ENCODE measurements around the gene PLD6. TPM values are rescaled to one million over a fixed set of nuclear protein-coding genes. Genes with fewer than 3 reads are reported as not detected.

The PLD6 gene
- total RNA-seq, 1 experiment from 2014 or later, result 2.9 TPM

DNA sequence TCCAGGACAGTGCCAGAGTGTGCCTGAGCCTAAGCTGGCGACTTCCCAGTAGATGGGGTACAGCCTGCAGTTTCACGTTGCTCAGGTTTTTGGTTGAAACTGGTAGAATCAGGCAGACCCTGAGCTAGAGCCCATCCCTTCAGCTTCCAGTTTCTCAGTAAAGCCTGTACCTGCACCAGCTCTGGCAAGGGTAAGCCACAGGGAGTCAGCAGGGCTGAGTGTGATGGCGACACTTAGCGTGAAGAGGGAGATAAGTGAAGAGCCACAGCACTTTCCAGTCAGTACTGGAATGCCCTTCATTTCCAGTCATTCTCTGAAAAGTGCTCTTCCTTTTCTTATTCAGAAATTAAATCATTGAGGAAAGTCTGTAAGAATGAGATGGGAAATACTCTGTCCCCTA lies 22.4 kb downstream of the PLD6 start:
- H3K4me3 Mint-ChIP-seq (ENCODE audit: low read depth, unreplicated experiment), result no peak overlapping the region
- H3K27me3 Mint-ChIP-seq (ENCODE audit: unreplicated experiment), result no peaks in the 10 kb centered on the region
- peaks cover 67% of the 10 kb centered on the region for H3K36me3 Mint-ChIP-seq (ENCODE audit: insufficient read depth, unreplicated experiment)
- intact Hi-C loops (cut with micrococcal nuclease; ENCODE audit: unreplicated experiment), result no loop called here
- DNase-seq, result no peak
- no peak overlapping the region for H3K27ac Mint-ChIP-seq (ENCODE audit: unreplicated experiment)
- TF ChIP-seq, protein P1, sequence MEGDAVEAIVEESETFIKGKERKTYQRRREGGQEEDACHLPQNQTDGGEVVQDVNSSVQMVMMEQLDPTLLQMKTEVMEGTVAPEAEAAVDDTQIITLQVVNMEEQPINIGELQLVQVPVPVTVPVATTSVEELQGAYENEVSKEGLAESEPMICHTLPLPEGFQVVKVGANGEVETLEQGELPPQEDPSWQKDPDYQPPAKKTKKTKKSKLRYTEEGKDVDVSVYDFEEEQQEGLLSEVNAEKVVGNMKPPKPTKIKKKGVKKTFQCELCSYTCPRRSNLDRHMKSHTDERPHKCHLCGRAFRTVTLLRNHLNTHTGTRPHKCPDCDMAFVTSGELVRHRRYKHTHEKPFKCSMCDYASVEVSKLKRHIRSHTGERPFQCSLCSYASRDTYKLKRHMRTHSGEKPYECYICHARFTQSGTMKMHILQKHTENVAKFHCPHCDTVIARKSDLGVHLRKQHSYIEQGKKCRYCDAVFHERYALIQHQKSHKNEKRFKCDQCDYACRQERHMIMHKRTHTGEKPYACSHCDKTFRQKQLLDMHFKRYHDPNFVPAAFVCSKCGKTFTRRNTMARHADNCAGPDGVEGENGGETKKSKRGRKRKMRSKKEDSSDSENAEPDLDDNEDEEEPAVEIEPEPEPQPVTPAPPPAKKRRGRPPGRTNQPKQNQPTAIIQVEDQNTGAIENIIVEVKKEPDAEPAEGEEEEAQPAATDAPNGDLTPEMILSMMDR (IDR thresholded peaks at IDR 0.05; ENCODE audit: unreplicated experiment), result no peak
- H3K4me1 Mint-ChIP-seq (ENCODE audit: low read depth, unreplicated experiment), result peaks cover 9% of the 10 kb centered on the region
- CTCF ChIA-PET, result no interaction called here
- BruUV-seq (replicated peaks), result no TSS peak
- no peaks in the 10 kb centered on the region for H3K9me3 Mint-ChIP-seq (ENCODE audit: low read depth, unreplicated experiment)

DNA sequence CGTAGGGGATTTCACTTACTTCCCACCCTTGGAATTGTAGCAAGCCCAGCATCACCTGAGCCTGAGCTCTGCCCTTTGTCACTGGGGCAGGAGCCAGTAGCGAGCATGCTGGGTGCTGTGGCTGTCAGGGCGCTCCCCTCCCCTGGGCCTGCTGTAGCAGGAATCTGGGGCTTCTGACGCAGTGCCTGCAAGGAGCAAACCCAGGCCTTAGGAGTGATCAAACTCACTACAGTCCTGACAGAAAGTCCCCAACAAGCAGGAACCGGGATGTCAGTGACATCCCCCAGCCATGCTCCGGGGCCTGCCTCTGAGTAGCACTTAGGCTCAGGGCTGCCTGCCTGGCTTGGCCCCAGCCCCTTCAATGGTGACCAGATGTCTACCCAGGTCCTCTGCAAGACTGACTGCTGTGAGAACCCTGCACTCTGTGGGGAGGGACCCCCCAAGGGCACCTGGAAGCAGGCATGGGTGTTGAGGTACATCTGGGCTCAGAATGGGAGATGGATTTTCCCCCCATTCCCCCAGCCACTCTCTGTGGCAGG lies 23.5 kb downstream of the PLD6 start:
- H3K4me1 Mint-ChIP-seq (ENCODE audit: low read depth, unreplicated experiment), result peaks cover 9% of the 10 kb centered on the region
- no peaks in the 10 kb centered on the region for H3K27me3 Mint-ChIP-seq (ENCODE audit: unreplicated experiment)
- H3K9me3 Mint-ChIP-seq (ENCODE audit: low read depth, unreplicated experiment), result no peaks in the 10 kb centered on the region
- intact Hi-C loops (cut with micrococcal nuclease; ENCODE audit: unreplicated experiment), result no loop called here
- CTCF ChIA-PET, result interaction anchor here (0.5 kb wide), 1 partner anchor 1000 kb away, joined by 3 read pairs; no protein-coding TSS in a partner anchor
- peak overlapping the region; percentile 33 for H3K27ac Mint-ChIP-seq (ENCODE audit: unreplicated experiment)
- no TSS peak for BruUV-seq (replicated peaks)
- H3K36me3 Mint-ChIP-seq (ENCODE audit: insufficient read depth, unreplicated experiment), result peaks cover 66% of the 10 kb centered on the region
- H3K4me3 Mint-ChIP-seq (ENCODE audit: low read depth, unreplicated experiment), result no peak overlapping the region
- DNase-seq, result no peak
- TF ChIP-seq, protein P1 (IDR thresholded peaks at IDR 0.05; ENCODE audit: unreplicated experiment), result no peak

DNA sequence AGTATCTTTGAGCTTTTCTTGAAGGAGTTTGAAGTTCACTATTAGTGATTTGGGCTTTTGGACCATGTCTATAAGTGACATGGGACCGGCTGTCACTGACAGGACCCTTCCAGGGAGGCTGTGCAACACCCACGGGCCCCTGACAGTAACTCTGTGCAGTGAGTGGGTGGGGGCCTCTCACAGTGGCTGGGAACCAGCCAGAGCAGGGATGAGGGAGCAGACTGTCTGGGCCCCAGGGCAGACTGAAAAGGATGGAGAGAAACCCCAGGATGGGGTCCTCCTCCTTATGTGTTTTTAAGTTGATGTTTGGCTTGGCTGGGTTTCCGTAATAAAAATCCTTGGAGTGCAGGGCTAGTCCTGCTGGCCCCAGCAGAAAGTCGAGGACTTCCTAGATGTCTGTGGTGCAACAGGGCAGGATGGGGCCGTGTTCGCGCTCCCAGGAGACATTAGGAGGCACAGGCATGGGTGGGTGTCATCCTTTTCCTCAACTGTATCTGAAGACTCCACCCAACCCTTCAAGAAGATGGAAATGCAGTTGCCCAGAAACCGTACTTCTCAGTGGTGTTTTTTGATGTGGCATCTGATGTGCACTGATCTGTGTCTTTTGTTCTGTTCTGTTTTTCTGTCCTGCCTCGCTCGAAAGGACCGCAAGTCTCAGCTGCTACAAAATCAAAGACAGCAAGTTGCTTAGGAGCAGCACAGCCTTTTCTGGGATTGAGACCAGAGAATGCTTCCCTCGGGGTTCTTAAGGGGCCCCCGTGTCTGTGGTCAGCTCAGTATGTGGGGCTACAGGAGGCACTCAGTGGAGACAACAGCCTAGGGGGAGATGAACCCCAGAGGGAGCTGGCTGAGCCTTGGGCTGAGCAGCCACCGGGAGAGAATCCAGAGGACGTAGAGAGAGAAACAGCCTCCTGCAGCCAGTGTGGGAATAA lies 24.2 kb downstream of the PLD6 start:
- intact Hi-C loops (cut with micrococcal nuclease; ENCODE audit: unreplicated experiment), result no loop called here
- peak overlapping the region; percentile 33 for H3K27ac Mint-ChIP-seq (ENCODE audit: unreplicated experiment)
- H3K9me3 Mint-ChIP-seq (ENCODE audit: low read depth, unreplicated experiment), result no peaks in the 10 kb centered on the region
- no TSS peak for BruUV-seq (replicated peaks)
- peaks cover 9% of the 10 kb centered on the region for H3K4me1 Mint-ChIP-seq (ENCODE audit: low read depth, unreplicated experiment)
- TF ChIP-seq, protein P1 (IDR thresholded peaks at IDR 0.05; ENCODE audit: unreplicated experiment), result no peak
- no peak overlapping the region for H3K4me3 Mint-ChIP-seq (ENCODE audit: low read depth, unreplicated experiment)
- H3K27me3 Mint-ChIP-seq (ENCODE audit: unreplicated experiment), result no peaks in the 10 kb centered on the region
- H3K36me3 Mint-ChIP-seq (ENCODE audit: insufficient read depth, unreplicated experiment), result peaks cover 65% of the 10 kb centered on the region
- CTCF ChIA-PET, result no interaction called here
- DNase-seq, result no peak

DNA sequence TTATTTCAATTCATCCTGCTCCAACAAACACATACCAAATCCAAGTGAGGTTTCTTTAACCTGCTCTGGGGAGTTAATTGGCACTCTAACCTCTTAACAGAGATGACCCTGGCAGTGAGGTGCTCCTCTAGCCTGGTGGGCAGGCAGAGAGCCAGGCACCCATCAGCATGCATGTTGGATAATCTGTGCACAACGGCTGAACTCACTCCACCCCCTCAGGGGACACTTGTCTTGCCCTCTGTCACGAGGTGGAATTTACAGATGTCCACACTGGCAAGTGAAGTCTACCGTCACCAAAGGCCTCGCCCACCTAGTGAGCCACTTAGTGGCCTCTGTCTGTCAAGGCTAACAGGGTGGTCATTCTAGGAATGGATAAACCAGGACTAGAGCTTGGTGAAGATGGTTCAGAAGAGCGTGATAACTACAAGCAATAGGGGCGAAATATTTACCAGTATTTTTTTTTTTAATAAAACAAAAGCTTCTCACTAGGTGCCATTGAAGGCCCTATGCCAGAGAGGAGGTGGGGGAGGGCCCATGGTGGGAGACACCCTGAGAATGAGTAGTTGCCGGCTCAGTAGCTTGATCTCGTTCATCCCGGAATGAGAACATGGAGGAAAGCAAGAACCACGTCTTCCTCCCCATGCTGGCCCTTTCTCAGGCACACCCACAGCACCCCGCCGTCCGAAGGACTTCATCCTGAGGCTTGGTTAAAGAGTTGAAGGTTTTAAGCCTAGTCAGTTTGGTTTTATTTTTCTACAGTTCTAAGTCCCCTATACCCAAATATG lies 25.2 kb downstream of the PLD6 start:
- BruUV-seq (replicated peaks), result no TSS peak
- Mint-ChIP-seq H3K9me3 (ENCODE audit: low read depth, unreplicated experiment) (no peaks in the 10 kb centered on the region), H3K36me3 (ENCODE audit: insufficient read depth, unreplicated experiment) (peaks cover 61% of the 10 kb centered on the region)

More for the DNA sequence above, 25.2 kb downstream of the PLD6 start:
- Mint-ChIP-seq H3K27ac (ENCODE audit: unreplicated experiment) (no peak overlapping the region), H3K4me1 (ENCODE audit: low read depth, unreplicated experiment) (peaks cover 9% of the 10 kb centered on the region), H3K27me3 (ENCODE audit: unreplicated experiment) (no peaks in the 10 kb centered on the region), H3K4me3 (ENCODE audit: low read depth, unreplicated experiment) (no peak overlapping the region)
- CTCF ChIA-PET, result no interaction called here
- no peak for DNase-seq
- TF ChIP-seq, protein P1 (IDR thresholded peaks at IDR 0.05; ENCODE audit: unreplicated experiment), result no peak
- intact Hi-C loops (cut with micrococcal nuclease; ENCODE audit: unreplicated experiment), result no loop called here
